RWPE1 (cell line): Measurements from ENCODE around the gene CAPN1.

Experiments
- CTCF ChIA-PET: fragments of 350-600 bp; sonication (Branson Sonifier 250); formaldehyde crosslinking; extraction: SDS; loops from one replicate; lab custom pipeline; 2021; lab: Yijun Ruan, JAX
- POLR2A ChIA-PET: fragments of 400-600 bp; formaldehyde crosslinking; extraction: SDS; loops from one replicate; lab custom pipeline; 2020; ENCODE audit warnings: antibody characterized with exemption; ENCODE audit not compliant: low non-redundant PET; lab: Yijun Ruan, JAX
- DNase-seq: peaks from one replicate; pipeline ENCODE4 v3.0.0; 2012; ENCODE audit warnings: low spot score
- H3K27ac ChIP-seq: fragments of 450-650 bp; 2 replicates; pipeline ENCODE4 v1.5.1; 2017
- CTCF ChIP-seq: fragments of 450-650 bp; conservative IDR thresholded peaks from 2 replicates; pipeline ENCODE4 v1.5.1; 2017; ENCODE audit warnings: low read depth, mild to moderate bottlenecking

The CAPN1 gene

GRCh38 chr11:65183201-65183891 is 1.6 kb downstream of the CAPN1 start:
- H3K27ac ChIP-seq: peak overlapping the region; percentile 94
- peak; percentile 81 for DNase-seq

GRCh38 chr11:65184146-65184545 is 2.4 kb downstream of the CAPN1 start:
- ChIA-PET CTCF (no interaction called here), POLR2A (interaction anchor here (0.8 kb wide), 1 partner anchor 50 kb away, joined by 3 read pairs; no protein-coding TSS in a partner anchor)
- TF ChIP-seq CTCF: no peak
- no peak for DNase-seq
- H3K27ac ChIP-seq: peak overlapping the region; percentile 94

More at GRCh38 chr11:65183201-65183891, 1.6 kb downstream of the CAPN1 start:
- ChIA-PET CTCF (interaction anchor here (0.8 to 1.3 kb wide), 2 partner anchors 25 to 42 kb away, joined by 3 to 6 read pairs; no protein-coding TSS in a partner anchor), POLR2A (interaction anchor here (1.6 to 2.7 kb wide), 2 partner anchors 48 to 87 kb away, joined by 3 to 11 read pairs; partner anchors contain the start of gene VPS51)
- TF ChIP-seq CTCF: no peak

- CTCF ChIA-PET: no interaction called here
- no peak for DNase-seq
- no peak overlapping the region for H3K27ac ChIP-seq
- POLR2A ChIA-PET: no interaction called here
- no peak for TF ChIP-seq CTCF
Observed at GRCh38 chr11:65185171-65185570, 3.4 kb downstream of the CAPN1 start.

- no peak for TF ChIP-seq CTCF
- ChIA-PET CTCF (interaction anchor here (0.7 kb wide), 1 partner anchor 35 kb away, joined by 3 read pairs; no protein-coding TSS in a partner anchor), POLR2A (no interaction called here)
- peak overlapping the region; percentile 18; the same call in 1 of the 2 replicates for H3K27ac ChIP-seq
- no peak for DNase-seq
Observed at GRCh38 chr11:65185869-65186341, 4.2 kb downstream of the CAPN1 start.

GRCh38 chr11:65186701-65187100 is 5.0 kb downstream of the CAPN1 start:
- POLR2A ChIA-PET: no interaction called here
- no peak for TF ChIP-seq CTCF
- H3K27ac ChIP-seq: peak overlapping the region; percentile 18
- DNase-seq: no peak
- CTCF ChIA-PET: no interaction called here

GRCh38 chr11:65187146-65187675 is 5.5 kb downstream of the CAPN1 start:
- no peak for DNase-seq
- ChIA-PET POLR2A (interaction anchor here (0.6 kb wide), 1 partner anchor 58 kb away, joined by 4 read pairs; no protein-coding TSS in a partner anchor), CTCF (no interaction called here)
- no peak for TF ChIP-seq CTCF
- peak overlapping the region; percentile 18 for H3K27ac ChIP-seq
